Measurements from ENCODE around the gene RREB1.
"Not testable (repeated sequence)": the region's sequence is repeated elsewhere in the genome, so short reads cannot be mapped to it uniquely, and the experiment has no call there.

GRCh38 chr6:7265385-7265726 lies 157.6 kb downstream of the RREB1 start:
- not testable (repeated sequence) for TF ChIP-seq CTCF (IDR thresholded peaks at IDR 0.05; ENCODE audit: borderline replicate concordance, extremely low read depth, low read length, poor library complexity, severe bottlenecking); EZH2 (IDR thresholded peaks at IDR 0.05; ENCODE audit: borderline replicate concordance, low read depth, low read length, severe bottlenecking)
